SK-N-SH (cell line): ENCODE measurements around the gene PROP1. TPM values are rescaled to one million over a fixed set of nuclear protein-coding genes. Genes with fewer than 3 reads are reported as not detected.

Source experiments
- CTCF ChIA-PET: fragments of 300-600, 350-600 bp; formaldehyde crosslinking; extraction: SDS; loops from one replicate; lab custom pipeline; 2021; lab: Yijun Ruan, JAX
- POLR2A ChIA-PET: fragments of 350-600 bp; sonication (Branson Sonifier 250); formaldehyde crosslinking; extraction: SDS; loops from one replicate; lab custom pipeline; 2020; ENCODE audit warnings: antibody characterized with exemption, inconsistent platforms; lab: Yijun Ruan, JAX
- DNase-seq: peaks from one replicate; pipeline ENCODE4 v3.0.0; 2012
- H2AFZ ChIP-seq: fragments of 200-600 bp; sonication (generic); 2 replicates; pipeline ENCODE4 v1.8.1; 2016; ENCODE audit warnings: antibody characterized with exemption, mild to moderate bottlenecking, low read depth
- H3F3A ChIP-seq: fragments of 200-600 bp; sonication (generic); replicated peaks from 2 replicates; pipeline ENCODE3; 2016; ENCODE audit warnings: antibody characterized with exemption, mild to moderate bottlenecking; ENCODE audit not compliant: insufficient read depth
- H3K27ac ChIP-seq, 2 experiments: fragments of 200-500 bp in 1 of 2; fragments of 200-600 bp in 1 of 2; sonication (Bioruptor generic) in 1 of 2; sonication (generic), shearing (Covaris generic) in 1 of 2; 2 replicates each; pipeline versions ENCODE4 v1.5.1 to v1.6.1; 2014 to 2016; ENCODE audit warnings: low read depth in 2 of 2, inconsistent platforms in 1 of 2, low read length in 1 of 2, mild to moderate bottlenecking in 1 of 2, mixed read lengths in 1 of 2
- H3K27me3 ChIP-seq: fragments of 200-600 bp; sonication (generic), shearing (Covaris generic); 2 replicates; pipeline ENCODE4 v1.6.1; 2016; ENCODE audit warnings: mixed run types; ENCODE audit not compliant: insufficient read depth
- H3K36me3 ChIP-seq, 2 experiments: fragments of 200-500 bp in 1 of 2; fragments of 200-600 bp in 1 of 2; sonication (Bioruptor generic) in 1 of 2; sonication (generic) in 1 of 2; replicated peaks in 1 of 2; 2 replicates each; pipeline versions ENCODE3 to v1.5.1; 2014 to 2016; ENCODE audit warnings: low read length in 1 of 2, mild to moderate bottlenecking in 1 of 2; ENCODE audit not compliant: insufficient read depth in 2 of 2, control insufficient read depth in 1 of 2
- H3K4me1 ChIP-seq, 2 experiments: fragments of 200-500 bp in 1 of 2; fragments of 200-600 bp in 1 of 2; sonication (Bioruptor generic) in 1 of 2; sonication (generic), shearing (Covaris generic) in 1 of 2; 2 replicates each; pipeline versions ENCODE4 v1.5.1 to v1.6.1; 2014 to 2016; ENCODE audit warnings: low read depth in 1 of 2, low read length in 1 of 2, mixed run types in 1 of 2; ENCODE audit not compliant: insufficient read depth in 2 of 2, control insufficient read depth in 1 of 2
- H3K4me2 ChIP-seq: fragments of 200-600 bp; sonication (generic), shearing (Covaris generic); 2 replicates; pipeline ENCODE4 v1.6.1; 2017; ENCODE audit warnings: mixed run types
- H3K4me3 ChIP-seq, 2 experiments: fragments of 200-500 bp in 1 of 2; fragments of 200-600 bp in 1 of 2; sonication (Bioruptor generic) in 1 of 2; sonication (generic), shearing (Covaris generic) in 1 of 2; 2 replicates each; pipeline versions ENCODE4 v1.5.1 to v1.8.1; 2014 to 2016; ENCODE audit warnings: low read depth in 2 of 2, inconsistent platforms in 1 of 2, low read length in 1 of 2, mild to moderate bottlenecking in 1 of 2, mixed read lengths in 1 of 2, moderate library complexity in 1 of 2
- H3K79me2 ChIP-seq: fragments of 200-600 bp; sonication (generic); 2 replicates; pipeline ENCODE4 v1.8.1; 2017; ENCODE audit warnings: mild to moderate bottlenecking; ENCODE audit not compliant: insufficient read depth
- H3K9ac ChIP-seq: fragments of 200-600 bp; sonication (generic); 2 replicates; pipeline ENCODE4 v1.6.1; 2017; ENCODE audit warnings: mixed run types
- H3K9me2 ChIP-seq: fragments of 200-600 bp; sonication (generic); 2 replicates; pipeline ENCODE4 v1.6.1; 2017; ENCODE audit warnings: mixed run types
- H3K9me3 ChIP-seq: fragments of 200-600 bp; sonication (generic); 2 replicates; pipeline ENCODE4 v1.6.1; 2017; ENCODE audit warnings: mixed run types, mild to moderate bottlenecking, moderate library complexity
- H4K20me1 ChIP-seq: fragments of 200-600 bp; sonication (generic); 2 replicates; pipeline ENCODE4 v1.6.1; 2017; ENCODE audit warnings: mild to moderate bottlenecking, mixed run types; ENCODE audit not compliant: insufficient read depth
- ELF1 ChIP-seq: IDR thresholded peaks from 2 replicates; pipeline ENCODE4 v1.4.0; 2012
- EP300 ChIP-seq, 2 experiments: IDR thresholded peaks; 2 replicates each; pipeline versions ENCODE4 v1.4.0 to v1.6.1; 2012; ENCODE audit warnings: borderline replicate concordance in 1 of 2, low read depth in 1 of 2, low read length in 1 of 2
- EZH2phosphoT487 ChIP-seq: fragments of 200-600 bp; sonication (generic); IDR thresholded peaks from 2 replicates; pipeline ENCODE4 v1.6.1; 2017; ENCODE audit warnings: low read depth, mixed run types, mild to moderate bottlenecking, antibody characterized with exemption, moderate library complexity, borderline replicate concordance
- FOSL2 ChIP-seq: IDR thresholded peaks from 2 replicates; pipeline ENCODE4 v1.4.0; 2012; ENCODE audit warnings: low read depth, mild to moderate bottlenecking, moderate library complexity, borderline replicate concordance
- FOXM1 ChIP-seq: IDR thresholded peaks from 2 replicates; pipeline ENCODE4 v1.4.0; 2012; ENCODE audit warnings: low read depth, mild to moderate bottlenecking
- GABPA ChIP-seq: IDR thresholded peaks from 2 replicates; pipeline ENCODE4 v1.4.0; 2012; ENCODE audit warnings: low read depth, mild to moderate bottlenecking
- JUND ChIP-seq: IDR thresholded peaks from 2 replicates; pipeline ENCODE4 v1.4.0; 2012
- MXI1 ChIP-seq: IDR thresholded peaks from 2 replicates; pipeline ENCODE4 v1.6.1; 2012; ENCODE audit warnings: mild to moderate bottlenecking, low read depth, low read length, improper control_type of control experiment
- NFIC ChIP-seq: IDR thresholded peaks from 2 replicates; pipeline ENCODE4 v1.4.0; 2012; ENCODE audit warnings: borderline replicate concordance
- NRF1 ChIP-seq: IDR thresholded peaks from 2 replicates; pipeline ENCODE4 v1.6.1; 2012; ENCODE audit warnings: low read depth, mild to moderate bottlenecking, low read length
- RAD21 ChIP-seq: IDR thresholded peaks from 2 replicates; pipeline ENCODE4 v1.6.1; 2012; ENCODE audit warnings: mild to moderate bottlenecking, low read length
- RFX5 ChIP-seq: IDR thresholded peaks from 2 replicates; pipeline ENCODE4 v1.6.1; 2012; ENCODE audit warnings: mild to moderate bottlenecking, improper control_type of control experiment, low read length
- RXRA ChIP-seq: IDR thresholded peaks from 2 replicates; pipeline ENCODE4 v1.4.0; 2012; ENCODE audit warnings: low read depth, mild to moderate bottlenecking, borderline replicate concordance
- SIN3A ChIP-seq: IDR thresholded peaks from 2 replicates; pipeline ENCODE4 v1.6.1; 2012; ENCODE audit warnings: low read depth, mild to moderate bottlenecking, low read length, moderate library complexity, borderline replicate concordance
- SMC3 ChIP-seq: IDR thresholded peaks from 2 replicates; pipeline ENCODE4 v1.6.1; 2012; ENCODE audit warnings: low read depth, low read length, improper control_type of control experiment
- TCF12 ChIP-seq: IDR thresholded peaks from 2 replicates; pipeline ENCODE4 v1.4.0; 2012
- WGBS: methylation state at CpG from one replicate; pipeline ENCODE4 v1.1.6; 2017; ENCODE audit warnings: low lambda C conversion rate; 5-methylcytosine and 5-hydroxymethylcytosine counted together
- polyA plus RNA-seq, 3 experiments: library from polyadenylated mRNA; depleted of rRNA; stranded (reverse); fragments of >200 nt; gene quantifications; 2 replicates each; pipeline ENCODE4 v1.2.3, GENCODE V29; 2012
- TF ChIP-seq, protein P1 (sequence below): IDR thresholded peaks from 2 replicates; pipeline ENCODE4 v1.4.0; 2012; ENCODE audit warnings: low read depth, borderline replicate concordance
- TF ChIP-seq, protein P2 (sequence below): IDR thresholded peaks from 2 replicates; pipeline ENCODE4 v1.4.0; 2012; ENCODE audit warnings: low read depth
- TF ChIP-seq, protein P3 (sequence below): fragments of 150-350 bp; IDR thresholded peaks from 2 replicates; pipeline ENCODE4 v1.6.1; 2017; ENCODE audit warnings: antibody characterized with exemption, low read length, low read depth, borderline replicate concordance

Gene PROP1
- polyA plus RNA-seq, 1 of the 3 experiments (the other 2 are of a cell fraction) = not detected

DNA sequence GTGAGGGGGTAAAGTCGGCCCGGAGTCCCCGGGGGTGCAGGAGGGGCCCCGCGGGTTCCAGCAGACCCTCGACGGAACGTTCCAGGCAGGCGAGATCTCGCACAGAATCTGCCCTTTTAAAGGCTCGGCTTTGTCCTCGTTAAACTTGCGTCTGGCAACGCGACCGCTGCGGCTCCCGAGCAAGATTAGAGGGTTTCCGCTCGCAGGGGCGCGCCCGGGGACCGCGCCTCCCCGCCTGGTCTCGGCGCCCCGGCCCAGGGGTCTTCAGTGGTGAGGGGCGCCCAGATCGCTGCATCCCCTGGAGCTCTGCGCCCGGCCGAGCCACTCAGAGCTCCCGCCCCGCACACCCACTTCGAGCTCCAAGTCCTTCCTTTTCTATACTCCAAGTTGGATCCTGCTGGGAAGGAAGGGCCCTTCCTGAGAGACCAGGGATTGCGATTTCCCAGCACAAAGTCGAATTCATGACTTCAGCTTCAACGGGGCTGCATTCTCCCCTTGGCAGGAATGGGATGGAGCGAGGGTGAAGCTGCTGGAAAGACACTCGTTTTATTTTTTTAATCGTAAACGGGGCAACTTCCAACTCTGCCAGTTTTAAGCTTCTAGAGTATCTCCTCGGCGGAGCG, 11.3 kb downstream of the PROP1 start:
- peak overlapping the region in 1 of 2 experiments; percentile 21; a peak in 2 of 4 replicates for H3K4me3 ChIP-seq
- H3K4me1 ChIP-seq = no peaks in the 10 kb centered on the region
- H3K27ac ChIP-seq = no peak overlapping the region
- no peak for DNase-seq
- POLR2A ChIA-PET = no interaction called here
- no peaks in the 10 kb centered on the region for H4K20me1 ChIP-seq
- no peaks in the 10 kb centered on the region for H3K79me2 ChIP-seq
- peak overlapping the region; percentile 30; the same call in 1 of the 2 replicates for H3K4me2 ChIP-seq
- peaks cover 43% of the 10 kb centered on the region for H3K27me3 ChIP-seq
- no peaks in the 10 kb centered on the region for H3K36me3 ChIP-seq
- no peak for TF ChIP-seq FOXM1
- no peak for TF ChIP-seq EP300 (IDR thresholded peaks at IDR 0.05; ENCODE audit: borderline replicate concordance in 1 of 2, low read depth in 1 of 2, low read length in 1 of 2)
- no peak for TF ChIP-seq GABPA
- TF ChIP-seq SMC3 = no peak
- no peak for TF ChIP-seq RXRA
- TF ChIP-seq, protein P1, sequence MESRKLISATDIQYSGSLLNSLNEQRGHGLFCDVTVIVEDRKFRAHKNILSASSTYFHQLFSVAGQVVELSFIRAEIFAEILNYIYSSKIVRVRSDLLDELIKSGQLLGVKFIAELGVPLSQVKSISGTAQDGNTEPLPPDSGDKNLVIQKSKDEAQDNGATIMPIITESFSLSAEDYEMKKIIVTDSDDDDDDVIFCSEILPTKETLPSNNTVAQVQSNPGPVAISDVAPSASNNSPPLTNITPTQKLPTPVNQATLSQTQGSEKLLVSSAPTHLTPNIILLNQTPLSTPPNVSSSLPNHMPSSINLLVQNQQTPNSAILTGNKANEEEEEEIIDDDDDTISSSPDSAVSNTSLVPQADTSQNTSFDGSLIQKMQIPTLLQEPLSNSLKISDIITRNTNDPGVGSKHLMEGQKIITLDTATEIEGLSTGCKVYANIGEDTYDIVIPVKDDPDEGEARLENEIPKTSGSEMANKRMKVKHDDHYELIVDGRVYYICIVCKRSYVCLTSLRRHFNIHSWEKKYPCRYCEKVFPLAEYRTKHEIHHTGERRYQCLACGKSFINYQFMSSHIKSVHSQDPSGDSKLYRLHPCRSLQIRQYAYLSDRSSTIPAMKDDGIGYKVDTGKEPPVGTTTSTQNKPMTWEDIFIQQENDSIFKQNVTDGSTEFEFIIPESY = no peak
- no peak for TF ChIP-seq RFX5
- TF ChIP-seq, protein P2, sequence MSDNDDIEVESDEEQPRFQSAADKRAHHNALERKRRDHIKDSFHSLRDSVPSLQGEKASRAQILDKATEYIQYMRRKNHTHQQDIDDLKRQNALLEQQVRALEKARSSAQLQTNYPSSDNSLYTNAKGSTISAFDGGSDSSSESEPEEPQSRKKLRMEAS = no peak
- no peak for TF ChIP-seq RAD21
- no peak for TF ChIP-seq SIN3A
- no peak for TF ChIP-seq FOSL2
- TF ChIP-seq MXI1 = no peak
- no peak for TF ChIP-seq NRF1
- TF ChIP-seq TCF12 = no peak
- no peak for TF ChIP-seq ELF1
- TF ChIP-seq EZH2phosphoT487 = no peak
- TF ChIP-seq JUND = no peak
- TF ChIP-seq, protein P3, sequence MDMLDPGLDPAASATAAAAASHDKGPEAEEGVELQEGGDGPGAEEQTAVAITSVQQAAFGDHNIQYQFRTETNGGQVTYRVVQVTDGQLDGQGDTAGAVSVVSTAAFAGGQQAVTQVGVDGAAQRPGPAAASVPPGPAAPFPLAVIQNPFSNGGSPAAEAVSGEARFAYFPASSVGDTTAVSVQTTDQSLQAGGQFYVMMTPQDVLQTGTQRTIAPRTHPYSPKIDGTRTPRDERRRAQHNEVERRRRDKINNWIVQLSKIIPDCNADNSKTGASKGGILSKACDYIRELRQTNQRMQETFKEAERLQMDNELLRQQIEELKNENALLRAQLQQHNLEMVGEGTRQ = no peak
- TF ChIP-seq NFIC = no peak
- WGBS = 7% methylated on average over 17 of the region's 47 CpGs
- no peaks in the 10 kb centered on the region for H3F3A ChIP-seq
- CTCF ChIA-PET = no interaction called here
- no peaks in the 10 kb centered on the region for H3K9me3 ChIP-seq
- no peak overlapping the region for H3K9ac ChIP-seq
- 0 out of 2 replicates have a peak overlapping the region, but pooled peaks have one; percentile 17 for H2AFZ ChIP-seq
- no peaks in the 10 kb centered on the region for H3K9me2 ChIP-seq
